B cell (primary cell): ENCODE measurements around the gene POU2F2. TPM values are rescaled to one million over a fixed set of nuclear protein-coding genes. Genes with fewer than 3 reads are reported as not detected.

Source experiments
- ATAC-seq: fragments of 200-7000 bp; cut with Tn5 transposase; one replicate; pipeline ENCODE4 v1.10.0; 2021; ENCODE audit warnings: low read depth, mild to moderate bottlenecking, moderate number of reproducible peaks, moderate library complexity
- CTCF ChIA-PET: fragments of 350-600 bp; sonication (Branson Sonifier 250); formaldehyde crosslinking; loops from one replicate; lab custom pipeline; 2021; ENCODE audit warnings: antibody characterized with exemption, inconsistent platforms; lab: Charles Lee
- POLR2A ChIA-PET: fragments of 350-600 bp; sonication (Branson Sonifier 250); formaldehyde crosslinking; loops from one replicate; lab custom pipeline; 2021; ENCODE audit warnings: antibody characterized with exemption; lab: Charles Lee
- DNase-seq: peaks from one replicate; pipeline ENCODE4 v3.0.0; 2013
- H2AFZ ChIP-seq: 2 replicates; pipeline ENCODE4 v1.6.1; 2012; ENCODE audit warnings: mild to moderate bottlenecking, low read depth, low read length; ENCODE audit not compliant: insufficient read depth, poor library complexity, severe bottlenecking
- H3K27ac ChIP-seq, 2 donors: 1 replicate in 1 of 2; 2 replicates in 1 of 2; pipeline ENCODE4 v1.5.1; 2012 to 2013; ENCODE audit warnings: low read length in 2 of 2, mild to moderate bottlenecking in 2 of 2, moderate library complexity in 1 of 2
- H3K27me3 ChIP-seq, 4 experiments: fragments of 200-600 bp in 1 of 4; sonication (generic) in 1 of 4; replicated peaks in 1 of 4; 1 replicate in 2 of 4; 2 replicates in 2 of 4; pipeline versions ENCODE4 v1.6.1 to v1.7.0; 2013 to 2016; ENCODE audit warnings: low read length in 3 of 4, mild to moderate bottlenecking in 2 of 4, mixed read lengths in 1 of 4, moderate library complexity in 1 of 4; ENCODE audit not compliant: insufficient read depth in 4 of 4, control insufficient read depth in 3 of 4; ENCODE audit errors: control extremely low read depth in 1 of 4
- H3K36me3 ChIP-seq, 2 experiments: replicated peaks in 1 of 2; 1 replicate in 1 of 2; 2 replicates in 1 of 2; pipeline versions ENCODE4 v1.6.1 to v1.7.1; 2013; ENCODE audit warnings: low read length in 1 of 2; ENCODE audit not compliant: insufficient read depth in 2 of 2, control insufficient read depth in 1 of 2; ENCODE audit errors: control extremely low read depth in 1 of 2, extremely low read depth in 1 of 2
- H3K4me1 ChIP-seq, 2 donors: fragments of 200-600 bp in 1 of 2; sonication (generic) in 1 of 2; 1 replicate in 1 of 2; 2 replicates in 1 of 2; pipeline versions ENCODE4 v1.5.1 to v1.6.1; 2013 to 2017; ENCODE audit warnings: low read length in 2 of 2; ENCODE audit not compliant: control insufficient read depth in 2 of 2, insufficient read depth in 2 of 2
- H3K4me2 ChIP-seq: replicated peaks from 2 replicates; pipeline ENCODE3; 2012; ENCODE audit warnings: mild to moderate bottlenecking, low read depth, low read length; ENCODE audit not compliant: poor library complexity, severe bottlenecking
- H3K4me3 ChIP-seq, 5 experiments: fragments of 200-600 bp in 1 of 5; sonication (generic) in 1 of 5; 1 replicate in 3 of 5; 2 replicates in 2 of 5; pipeline versions ENCODE4 v1.5.1 to v1.7.0; 2011 to 2016; ENCODE audit warnings: low read length in 4 of 5, mild to moderate bottlenecking in 4 of 5, low read depth in 2 of 5, control low read depth in 1 of 5, moderate library complexity in 1 of 5; ENCODE audit not compliant: insufficient read depth in 1 of 5; ENCODE audit errors: control extremely low read depth in 1 of 5, extremely low read depth in 1 of 5
- H3K79me2 ChIP-seq: fragments of 200-600 bp; sonication (generic); one replicate; pipeline ENCODE4 v1.6.0; 2016; ENCODE audit warnings: low read length; ENCODE audit not compliant: control insufficient read depth, insufficient read depth
- H3K9ac ChIP-seq: fragments of 200-600 bp; sonication (generic); 2 replicates; pipeline ENCODE4 v1.6.1; 2017; ENCODE audit warnings: mild to moderate bottlenecking, low read length, moderate library complexity
- H3K9me3 ChIP-seq, 3 donors: one replicate each; pipeline versions ENCODE4 v1.6.1 to v1.7.1; 2013; ENCODE audit warnings: low read length in 2 of 3; ENCODE audit not compliant: control insufficient read depth in 2 of 3, insufficient read depth in 1 of 3; ENCODE audit errors: control extremely low read depth in 1 of 3
- H4K20me1 ChIP-seq: 2 replicates; pipeline ENCODE4 v1.6.0; 2012; ENCODE audit warnings: mild to moderate bottlenecking, low read length; ENCODE audit not compliant: insufficient read depth, control insufficient read depth, poor library complexity, severe bottlenecking
- H3K27ac Mint-ChIP-seq: one replicate; pipeline ENCODE4 v1.8.0; 2021; ENCODE audit warnings: mixed read lengths
- H3K27me3 Mint-ChIP-seq: one replicate; pipeline ENCODE4 v1.8.0; 2021; ENCODE audit warnings: mixed read lengths
- H3K4me1 Mint-ChIP-seq: one replicate; pipeline ENCODE4 v1.8.0; 2021; ENCODE audit warnings: mixed read lengths
- H3K4me3 Mint-ChIP-seq: one replicate; pipeline ENCODE4 v1.8.0; 2021; ENCODE audit warnings: mixed read lengths
- H3K9me3 Mint-ChIP-seq: one replicate; pipeline ENCODE4 v1.8.0; 2022; ENCODE audit warnings: mixed read lengths; ENCODE audit not compliant: insufficient read depth
- EZH2 ChIP-seq: IDR thresholded peaks from 2 replicates; pipeline ENCODE4 v1.6.1; 2012; ENCODE audit warnings: borderline replicate concordance, low read depth, mild to moderate bottlenecking, moderate library complexity, low read length; ENCODE audit not compliant: insufficient read depth, poor library complexity, severe bottlenecking
- WGBS: methylation state at CpG from one replicate; pipeline ENCODE4 v1.1.5; 2013; ENCODE audit warnings: missing lambda C conversion rate; ENCODE audit not compliant: insufficient coverage; 5-methylcytosine and 5-hydroxymethylcytosine counted together
- intact Hi-C: fragments of 100-400 bp; cut with micrococcal nuclease; formaldehyde crosslinking; loops from one replicate; pipeline ENCODE4 v1.10.0; 2022
- polyA plus RNA-seq: library from polyadenylated mRNA; depleted of rRNA; stranded (reverse); fragments of >200 nt; gene quantifications from 2 replicates; pipeline ENCODE4 v1.2.3, GENCODE V29; 2012
- total RNA-seq, 2 donors: library from RNA; stranded (reverse); fragments of 120-200 nt in 1 of 2; gene quantifications; 1 replicate in 1 of 2; 2 replicates in 1 of 2; pipeline versions ENCODE4 v1.2.3 to v1.2.4, GENCODE V29; 2013 to 2022
- TF ChIP-seq, protein P1 (sequence below): fragments of 200-600 bp; IDR thresholded peaks from one replicate; pipeline ENCODE4 v1.8.0; 2022; ENCODE audit warnings: antibody characterized with exemption, mild to moderate bottlenecking

The POU2F2 gene
- total and polyA plus RNA-seq, 2 donors (not counting 1 experiment from before 2014, with no cell fraction given): 152 to 170 TPM

DNA sequence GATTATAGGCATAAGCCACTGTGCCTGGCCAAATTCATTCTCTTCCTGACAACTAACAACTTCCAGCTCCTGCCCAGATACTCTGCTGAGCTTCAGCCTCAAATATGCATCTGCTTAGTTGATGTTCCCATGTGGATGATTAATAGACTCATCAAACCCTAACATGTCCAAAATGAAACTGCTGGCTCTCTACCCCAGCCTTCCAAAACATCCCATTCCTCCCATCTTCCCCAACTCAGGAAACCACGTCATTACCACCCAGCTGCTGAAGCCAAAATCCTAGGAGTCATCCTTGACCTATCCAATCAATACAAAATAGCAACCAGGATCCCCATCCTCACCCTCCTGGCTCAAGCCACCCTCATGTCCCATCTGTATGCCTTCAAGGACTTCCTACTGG, 20.9 kb downstream of the POU2F2 start:
- peak overlapping the region in 1 of 2 donors; percentile 79 for H3K27ac ChIP-seq
- no peaks in the 10 kb centered on the region for H3K9me3 ChIP-seq
- peak overlapping the region; percentile 44 for H3K27ac Mint-ChIP-seq
- no peak overlapping the region for H2AFZ ChIP-seq
- DNase-seq: no peak
- ChIA-PET CTCF (interaction anchor here (1.1 to 19.4 kb wide), 7 partner anchors 11 to 185 kb away, joined by 3 to 419 read pairs (median 65); partner anchors contain the start of gene POU2F2), POLR2A (interaction anchor here (1.0 to 4.8 kb wide), 2 partner anchors 12 to 21 kb away, joined by 3 to 28 read pairs; partner anchors contain the start of gene POU2F2)
- intact Hi-C loops: no loop called here
- H3K27me3 ChIP-seq: no peaks in the 10 kb centered on the region
- no peak overlapping the region for H3K4me3 Mint-ChIP-seq
- H3K4me2 ChIP-seq: no peak overlapping the region
- no peak overlapping the region for H3K4me3 ChIP-seq
- TF ChIP-seq EZH2: no peak
- TF ChIP-seq, protein P1, sequence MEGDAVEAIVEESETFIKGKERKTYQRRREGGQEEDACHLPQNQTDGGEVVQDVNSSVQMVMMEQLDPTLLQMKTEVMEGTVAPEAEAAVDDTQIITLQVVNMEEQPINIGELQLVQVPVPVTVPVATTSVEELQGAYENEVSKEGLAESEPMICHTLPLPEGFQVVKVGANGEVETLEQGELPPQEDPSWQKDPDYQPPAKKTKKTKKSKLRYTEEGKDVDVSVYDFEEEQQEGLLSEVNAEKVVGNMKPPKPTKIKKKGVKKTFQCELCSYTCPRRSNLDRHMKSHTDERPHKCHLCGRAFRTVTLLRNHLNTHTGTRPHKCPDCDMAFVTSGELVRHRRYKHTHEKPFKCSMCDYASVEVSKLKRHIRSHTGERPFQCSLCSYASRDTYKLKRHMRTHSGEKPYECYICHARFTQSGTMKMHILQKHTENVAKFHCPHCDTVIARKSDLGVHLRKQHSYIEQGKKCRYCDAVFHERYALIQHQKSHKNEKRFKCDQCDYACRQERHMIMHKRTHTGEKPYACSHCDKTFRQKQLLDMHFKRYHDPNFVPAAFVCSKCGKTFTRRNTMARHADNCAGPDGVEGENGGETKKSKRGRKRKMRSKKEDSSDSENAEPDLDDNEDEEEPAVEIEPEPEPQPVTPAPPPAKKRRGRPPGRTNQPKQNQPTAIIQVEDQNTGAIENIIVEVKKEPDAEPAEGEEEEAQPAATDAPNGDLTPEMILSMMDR: no peak
- H3K4me1 ChIP-seq: peaks cover 60 to 80% of the 10 kb centered on the region in 2 donors
- 100% methylated on average over 1 of the region's 1 CpG for WGBS
- H4K20me1 ChIP-seq: peaks cover 64% of the 10 kb centered on the region
- no peak overlapping the region for H3K9ac ChIP-seq
- peaks cover 78% of the 10 kb centered on the region for H3K4me1 Mint-ChIP-seq
- no peaks in the 10 kb centered on the region for H3K9me3 Mint-ChIP-seq
- ATAC-seq: no peak
- H3K27me3 Mint-ChIP-seq: no peaks in the 10 kb centered on the region
- peaks cover 0 to 71% of the 10 kb centered on the region in 2 experiments for H3K36me3 ChIP-seq
- H3K79me2 ChIP-seq: peaks cover 72% of the 10 kb centered on the region

DNA sequence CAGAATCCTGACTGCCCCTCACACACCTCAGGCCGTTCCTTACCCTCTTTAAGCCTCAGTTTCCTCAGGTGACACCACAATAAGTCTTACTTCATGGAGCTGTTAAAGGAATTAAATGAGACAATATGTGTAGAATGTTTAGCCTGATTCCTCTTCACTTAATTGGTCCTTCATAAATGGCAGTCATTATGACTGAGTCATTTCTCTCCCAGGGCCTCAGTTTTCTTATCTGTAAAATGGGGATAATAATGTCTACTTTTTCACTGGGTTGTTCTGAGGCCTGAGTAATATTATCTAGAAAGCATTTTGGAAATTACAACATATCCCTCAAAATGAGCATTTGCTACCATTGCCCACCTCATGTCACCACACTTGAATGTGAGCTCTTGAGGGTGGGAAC, 21.6 kb downstream of the POU2F2 start:
- H3K79me2 ChIP-seq: peaks cover 80% of the 10 kb centered on the region
- no peaks in the 10 kb centered on the region for H3K9me3 Mint-ChIP-seq
- H3K4me3 Mint-ChIP-seq: no peak overlapping the region
- intact Hi-C loops: no loop called here
- H2AFZ ChIP-seq: no peak overlapping the region
- H3K9ac ChIP-seq: no peak overlapping the region
- H3K4me1 Mint-ChIP-seq: peaks cover 72% of the 10 kb centered on the region
- no peaks in the 10 kb centered on the region for H3K27me3 Mint-ChIP-seq
- H3K4me2 ChIP-seq: no peak overlapping the region
- peak overlapping the region in 1 of 2 donors; percentile 79 for H3K27ac ChIP-seq
- H4K20me1 ChIP-seq: peaks cover 71% of the 10 kb centered on the region
- H3K9me3 ChIP-seq: no peaks in the 10 kb centered on the region
- TF ChIP-seq, protein P1: no peak
- no peak for TF ChIP-seq EZH2
- H3K36me3 ChIP-seq: peaks cover 0 to 71% of the 10 kb centered on the region in 2 experiments
- H3K27ac Mint-ChIP-seq: peak overlapping the region; percentile 44
- peaks cover 52 to 72% of the 10 kb centered on the region in 2 donors for H3K4me1 ChIP-seq
- DNase-seq: no peak
- ChIA-PET CTCF (interaction anchor here (0.7 to 19.4 kb wide), 9 partner anchors 12 to 185 kb away, joined by 3 to 419 read pairs (median 32); partner anchors contain the start of gene POU2F2), POLR2A (interaction anchor here (1.0 kb wide), 1 partner anchor 13 kb away, joined by 3 read pairs; no protein-coding TSS in a partner anchor)
- H3K4me3 ChIP-seq: no peak overlapping the region
- ATAC-seq: no peak
- H3K27me3 ChIP-seq: no peaks in the 10 kb centered on the region
- WGBS: no CpG with 5 or more reads among the region's 1 CpG
